Adrenal gland (tissue), 12 donors: ENCODE results near the gene BTBD18. TPM values are rescaled to one million over a fixed set of nuclear protein-coding genes. Genes with fewer than 3 reads are reported as not detected.

Source experiments
- DNase-seq, 7 donors: peaks; one replicate each; pipeline ENCODE4 v3.0.0-alpha.2; 2019 to 2020
- H3K27ac ChIP-seq, 5 donors: fragments of 200-600 bp; sonication (generic) in 4 of 5; 1 replicate in 3 of 5; 2 replicates in 2 of 5; pipeline versions ENCODE4 v1.5.1 to v1.8.0; 2016 to 2020; ENCODE audit warnings: mild to moderate bottlenecking in 1 of 5
- H3K27me3 ChIP-seq: fragments of 200-600 bp; 2 replicates; pipeline ENCODE4 v1.8.0; 2021
- H3K36me3 ChIP-seq, 2 donors: fragments of 200-600 bp; replicated peaks in 1 of 2; 1 replicate in 1 of 2; 2 replicates in 1 of 2; pipeline versions ENCODE4 v1.5.1 to v1.8.0; 2018 to 2022
- H3K4me1 ChIP-seq, 2 donors: fragments of 200-600 bp; replicated peaks in 1 of 2; 1 replicate in 1 of 2; 2 replicates in 1 of 2; pipeline versions ENCODE4 v1.5.1 to v1.8.0; 2018 to 2021
- H3K4me3 ChIP-seq, 4 donors: fragments of 200-600 bp; sonication (generic) in 3 of 4; one replicate each; pipeline ENCODE4 v1.5.1; 2016 to 2018
- H3K9me3 ChIP-seq, 3 donors: fragments of 200-600 bp; sonication (generic) in 1 of 3; replicated peaks in 1 of 3; 1 replicate in 2 of 3; 2 replicates in 1 of 3; pipeline versions ENCODE4 v1.5.1 to v1.8.0; 2016 to 2021
- CTCF ChIP-seq, 6 experiments: fragments of 450-650 bp in 4 of 6; fragments of 200-600 bp in 2 of 6; sonication (generic) in 1 of 6; IDR thresholded peaks; 1 replicate in 5 of 6; 2 replicates in 1 of 6; pipeline versions ENCODE4 v1.5.1 to v1.8.0; 2016 to 2021; ENCODE audit warnings: antibody characterized with exemption in 6 of 6, mild to moderate bottlenecking in 2 of 6, moderate library complexity in 1 of 6
- POLR2A ChIP-seq, 2 donors: fragments of 450-650 bp; IDR thresholded peaks; one replicate each; pipeline ENCODE4 v1.6.1; 2017; ENCODE audit warnings: antibody characterized with exemption in 2 of 2, mild to moderate bottlenecking in 2 of 2, moderate library complexity in 1 of 2
- WGBS, 4 donors: extraction: QIAGEN DNeasy Blood & Tissue Kit in 2 of 4; methylation state at CpG; one replicate each; pipeline versions ENCODE4 v1.1.5 to v1.1.7; 2013 to 2017; 5-methylcytosine and 5-hydroxymethylcytosine counted together
- intact Hi-C, 2 donors: fragments of 100-400 bp; cut with DNase I; formaldehyde crosslinking; loops; one replicate each; pipeline versions ENCODE4 v1.14.1 to v1.15.0; 2022 to 2023
- polyA plus RNA-seq, 3 donors: library from polyadenylated mRNA; stranded (reverse); fragments of 200-250 nt in 2 of 3; fragments of 350-450 nt in 1 of 3; fragmentation: Illumina TruSeq in 1 of 3; extraction: RNeasy Lipid Tissue Mini Kit (QIAGEN cat#74804) in 1 of 3; gene quantifications; one replicate each; pipeline ENCODE4 v1.2.3, GENCODE V29; 2013 to 2014
- total RNA-seq, 9 donors: library from RNA; depleted of rRNA in 4 of 9; stranded (reverse); fragments of >200 nt in 4 of 9; fragments of 120-200 nt in 1 of 9; fragmentation: NEBNext Ultra II Directional in 1 of 9; extraction: Animal tissue kit (Norgen Biotek cat#: 25700) in 1 of 9; gene quantifications; one replicate each; pipeline versions ENCODE4 v1.1.0 to v1.2.4, GENCODE V29; 2013 to 2023
- donor health status: healthy with polysubstance abuse.
- donor health status: Bipolar disorder and iron deficiency.
- donor health status: DM: yes; HTN: yes; CAD: no.
- donor health status: DM: no; HTN: no; CAD: no.
- donor health status: DM: no; HTN: no; CAD: no.
- donor health status: DM: yes; HTN: yes; CAD: no.

The BTBD18 gene
- total and polyA plus RNA-seq, 12 donors: not detected

- no peak overlapping the region for H3K4me3 ChIP-seq
- peaks cover 17 to 43% of the 10 kb centered on the region in 2 donors for H3K4me1 ChIP-seq
- peak overlapping the region in 3 of 5 donors; percentile 3 to 74 (median 19) for H3K27ac ChIP-seq
- intact Hi-C loops: no loop called here
- DNase-seq: no peak
- 34 to 40% (median 35%) methylated on average over 8 of the region's 8 CpGs for WGBS, 4 donors
- H3K9me3 ChIP-seq: no peaks in the 10 kb centered on the region
- peaks cover 0 to 36% of the 10 kb centered on the region in 2 donors for H3K36me3 ChIP-seq
- TF ChIP-seq CTCF (IDR thresholded peaks at IDR 0.05) (no peak), POLR2A (IDR thresholded peaks at IDR 0.05) (no peak)
- no peaks in the 10 kb centered on the region for H3K27me3 ChIP-seq
Measured at GRCh38 chr11:57793351-57794115, 41.9 kb upstream of the BTBD18 start.

DNA sequence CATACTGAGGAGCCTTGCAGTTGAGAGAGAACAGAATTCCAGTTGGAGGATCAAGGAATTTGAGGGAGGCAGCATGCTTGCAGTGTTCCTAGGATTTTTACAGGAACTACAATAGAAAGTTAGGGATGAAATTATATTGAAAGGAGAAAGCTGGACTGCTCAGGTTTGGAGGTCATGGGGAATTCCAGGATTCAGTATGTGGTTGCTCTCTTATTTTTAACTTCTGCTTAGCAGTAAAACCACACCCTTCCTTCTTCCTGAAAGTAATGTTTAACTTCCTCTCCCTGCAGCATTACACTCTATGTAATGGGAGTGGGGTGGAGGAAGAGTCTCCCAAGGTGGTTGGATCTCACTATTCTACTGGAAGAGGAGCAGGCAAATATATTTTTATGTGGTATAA lies 41.3 kb upstream of the BTBD18 start:
- TF ChIP-seq POLR2A (IDR thresholded peaks at IDR 0.05) (no peak), CTCF (IDR thresholded peaks at IDR 0.05) (no peak)
- no peak for DNase-seq
- intact Hi-C loops: no loop called here
- Histone ChIP-seq H3K9me3 (no peaks in the 10 kb centered on the region), H3K4me3 (no peak overlapping the region), H3K4me1 (peaks cover 15 to 45% of the 10 kb centered on the region in 2 donors), H3K27ac (peak overlapping the region in 4 of 5 donors; percentile 3 to 74 (median 12)), H3K27me3 (no peaks in the 10 kb centered on the region), H3K36me3 (peaks cover 0 to 29% of the 10 kb centered on the region in 2 donors)

DNA sequence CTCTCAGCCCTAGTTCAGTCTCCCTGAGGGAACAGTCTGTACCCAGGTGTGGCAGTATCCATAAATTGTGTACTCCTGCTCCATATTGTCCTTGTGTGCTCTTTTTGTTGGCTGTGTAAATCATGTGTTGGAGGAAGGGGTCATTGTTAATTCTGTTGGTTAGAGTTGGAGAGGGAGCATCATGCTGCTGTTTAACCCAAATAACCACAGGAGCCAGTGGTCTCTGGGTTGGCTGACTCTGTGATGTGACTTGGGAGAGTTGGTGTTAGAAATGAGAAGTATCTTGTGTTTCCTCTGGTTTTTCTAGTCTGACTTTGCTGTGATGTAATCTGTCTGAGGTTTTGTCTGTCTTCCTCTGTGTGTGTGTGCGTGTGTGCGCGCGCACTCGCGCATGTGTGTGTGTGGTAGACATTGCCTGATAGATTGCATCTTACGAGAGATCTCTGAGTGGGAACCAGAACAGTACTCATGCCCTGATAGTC lies 40.5 kb upstream of the BTBD18 start:
- intact Hi-C loops: no loop called here
- WGBS, 4 donors: 73 to 84% (median 78%) methylated on average over 7 of the region's 7 CpGs
- peaks cover 0 to 25% of the 10 kb centered on the region in 2 donors for H3K36me3 ChIP-seq
- H3K4me3 ChIP-seq: no peak overlapping the region
- H3K4me1 ChIP-seq: peaks cover 15 to 51% of the 10 kb centered on the region in 2 donors
- H3K9me3 ChIP-seq: no peaks in the 10 kb centered on the region
- TF ChIP-seq CTCF (IDR thresholded peaks at IDR 0.05): no peak
- no peak for TF ChIP-seq POLR2A (IDR thresholded peaks at IDR 0.05)
- DNase-seq: peak; percentile 43 to 83 (median 62)
- H3K27ac ChIP-seq: peak overlapping the region in 3 of 5 donors; percentile 3 to 74 (median 22)
- H3K27me3 ChIP-seq: no peaks in the 10 kb centered on the region

DNA sequence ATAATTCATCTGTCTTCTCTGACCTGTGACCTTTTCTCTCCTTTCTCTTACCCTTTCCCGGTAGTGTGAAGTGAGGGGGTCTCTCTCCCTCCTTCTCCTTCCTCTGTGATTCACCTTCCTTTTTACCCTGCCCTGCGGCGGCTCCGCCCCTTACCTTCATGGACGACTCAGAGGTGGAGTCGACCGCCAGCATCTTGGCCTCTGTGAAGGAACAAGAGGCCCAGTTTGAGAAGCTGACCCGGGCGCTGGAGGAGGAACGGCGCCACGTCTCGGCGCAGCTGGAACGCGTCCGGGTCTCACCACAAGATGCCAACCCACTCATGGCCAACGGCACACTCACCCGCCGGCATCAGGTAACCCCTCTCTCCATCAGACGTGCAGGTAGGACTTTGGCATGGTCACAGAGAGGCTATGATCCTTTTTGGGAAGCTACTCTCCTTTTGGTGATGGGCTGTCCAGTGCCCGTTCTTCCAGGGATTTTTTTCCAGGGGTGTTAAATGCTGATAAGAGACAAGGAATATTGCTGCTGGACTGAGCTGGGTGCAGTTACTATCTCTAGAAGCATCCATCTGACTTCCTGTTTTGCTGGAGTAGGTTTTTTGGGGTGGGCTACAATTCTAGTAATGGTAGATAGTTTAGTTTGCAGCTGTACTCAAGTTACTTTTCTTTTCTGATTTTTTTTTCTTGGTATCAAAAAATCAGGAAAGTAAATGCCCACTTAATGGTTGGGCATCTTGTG lies 39.9 kb upstream of the BTBD18 start:
- 83 to 90% (median 86%) methylated on average over 20 to 22 of the region's 22 CpGs for WGBS, 4 donors
- Histone ChIP-seq H3K9me3 (no peaks in the 10 kb centered on the region), H3K4me3 (no peak overlapping the region), H3K27ac (peak overlapping the region in 1 of 5 donors; percentile 74), H3K27me3 (no peaks in the 10 kb centered on the region), H3K36me3 (peaks cover 0 to 18% of the 10 kb centered on the region in 2 donors), H3K4me1 (peaks cover 15 to 57% of the 10 kb centered on the region in 2 donors)
- intact Hi-C loops: no loop called here
- no peak for DNase-seq
- TF ChIP-seq CTCF (IDR thresholded peaks at IDR 0.05) (no peak), POLR2A (IDR thresholded peaks at IDR 0.05) (no peak)
